Measurements from ENCODE around the gene MTCH1.
"Not testable (repeated sequence)": the region's sequence is repeated elsewhere in the genome, so short reads cannot be mapped to it uniquely, and the experiment has no call there.

MTCH1 gene

DNA sequence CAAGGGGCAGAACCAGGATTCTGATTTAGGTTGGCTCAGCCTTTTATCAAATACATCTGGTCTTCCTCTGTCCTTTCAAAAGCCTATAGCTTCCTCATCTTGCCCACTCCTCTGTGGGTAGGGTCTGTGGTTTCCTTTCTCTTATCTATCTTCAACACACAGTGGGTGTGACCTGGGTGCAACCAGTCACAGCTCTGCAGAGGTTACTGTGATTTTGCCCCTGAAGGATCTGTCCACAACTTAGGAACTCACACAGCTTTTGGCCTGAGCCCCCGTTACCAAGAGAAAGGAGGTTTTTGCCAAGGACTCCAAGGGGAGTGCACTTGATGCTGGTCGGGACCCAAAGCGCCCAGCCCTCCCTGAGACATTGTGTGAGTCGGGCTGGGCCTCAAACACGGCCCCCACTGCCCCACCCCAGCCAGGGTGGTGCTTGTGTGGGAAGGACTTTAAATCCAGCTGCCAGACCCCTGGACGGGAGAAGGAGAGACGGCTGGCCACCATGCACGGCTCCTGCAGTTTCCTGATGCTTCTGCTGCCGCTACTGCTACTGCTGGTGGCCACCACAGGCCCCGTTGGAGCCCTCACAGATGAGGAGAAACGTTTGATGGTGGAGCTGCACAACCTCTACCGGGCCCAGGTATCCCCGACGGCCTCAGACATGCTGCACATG is 31.6 kb downstream of the MTCH1 start, which contains the start of gene PI16:
PI16 (plus strand) TSS at position 477 of the 670 bp plus-strand sequence; CDS start at position 500, 23 bp downstream.
- no peak for DNase-seq (ENCODE audit: low read depth in 2 of 2)

DNA sequence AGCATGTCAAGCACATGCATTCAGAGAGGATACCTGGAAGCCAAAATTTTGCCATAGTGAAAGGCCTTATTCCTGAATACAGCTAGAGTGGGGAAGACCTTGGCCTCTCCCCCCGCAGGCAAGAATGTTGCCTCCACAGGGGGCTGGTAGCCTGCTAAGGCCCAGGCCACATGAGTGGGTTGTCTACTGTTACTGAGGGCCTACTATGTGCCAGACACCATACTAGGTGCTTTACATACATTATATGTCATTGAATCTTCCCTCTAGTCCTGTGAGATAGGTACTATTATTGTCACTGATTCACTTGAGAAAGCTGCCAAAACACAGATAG is 32.1 kb downstream of the MTCH1 start:
- no peak for DNase-seq (ENCODE audit: low read depth in 2 of 2)

DNA sequence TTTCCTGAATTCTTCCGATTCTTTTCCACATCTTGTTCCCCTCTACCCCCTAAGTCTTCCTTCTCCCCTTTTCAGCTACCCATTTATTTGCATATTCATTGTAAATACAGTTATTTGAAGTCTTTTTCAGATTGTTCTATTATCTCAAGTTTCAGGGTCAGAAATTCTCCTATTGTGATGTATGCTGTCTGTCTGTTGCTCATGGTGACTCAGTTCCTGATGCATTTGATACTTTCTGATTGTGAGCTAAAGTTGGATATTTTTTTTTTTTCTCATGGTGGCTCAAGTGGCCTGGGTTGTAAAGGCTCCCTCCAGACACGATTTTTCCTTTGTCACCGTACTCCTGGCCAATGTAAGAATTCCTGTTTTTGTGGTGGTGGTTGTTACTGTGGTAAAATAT is 36.4 kb downstream of the MTCH1 start:
- no peak for DNase-seq (ENCODE audit: low read depth in 2 of 2)

DNA sequence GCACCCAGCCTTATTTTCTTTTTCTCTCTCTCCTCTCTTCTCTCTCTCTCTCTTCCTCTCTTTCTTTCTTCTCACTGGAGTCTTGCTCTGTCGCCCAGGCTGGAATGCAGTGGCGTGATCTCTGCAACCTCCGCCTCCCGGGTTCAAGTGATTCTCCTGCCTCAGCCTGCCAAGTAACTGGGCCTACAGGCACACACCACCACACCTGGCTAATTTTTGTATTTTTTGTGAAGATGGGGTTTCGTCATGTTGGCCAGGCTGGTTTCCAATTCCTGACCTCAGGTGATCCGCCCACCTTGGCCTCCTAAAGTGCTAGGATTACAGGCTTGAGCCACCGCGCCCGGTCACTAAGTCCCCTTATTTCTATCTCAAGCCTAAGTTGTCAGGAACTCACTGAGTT is 36.9 kb downstream of the MTCH1 start:
- DNase-seq (ENCODE audit: low read depth in 2 of 2): not testable (repeated sequence)

DNA sequence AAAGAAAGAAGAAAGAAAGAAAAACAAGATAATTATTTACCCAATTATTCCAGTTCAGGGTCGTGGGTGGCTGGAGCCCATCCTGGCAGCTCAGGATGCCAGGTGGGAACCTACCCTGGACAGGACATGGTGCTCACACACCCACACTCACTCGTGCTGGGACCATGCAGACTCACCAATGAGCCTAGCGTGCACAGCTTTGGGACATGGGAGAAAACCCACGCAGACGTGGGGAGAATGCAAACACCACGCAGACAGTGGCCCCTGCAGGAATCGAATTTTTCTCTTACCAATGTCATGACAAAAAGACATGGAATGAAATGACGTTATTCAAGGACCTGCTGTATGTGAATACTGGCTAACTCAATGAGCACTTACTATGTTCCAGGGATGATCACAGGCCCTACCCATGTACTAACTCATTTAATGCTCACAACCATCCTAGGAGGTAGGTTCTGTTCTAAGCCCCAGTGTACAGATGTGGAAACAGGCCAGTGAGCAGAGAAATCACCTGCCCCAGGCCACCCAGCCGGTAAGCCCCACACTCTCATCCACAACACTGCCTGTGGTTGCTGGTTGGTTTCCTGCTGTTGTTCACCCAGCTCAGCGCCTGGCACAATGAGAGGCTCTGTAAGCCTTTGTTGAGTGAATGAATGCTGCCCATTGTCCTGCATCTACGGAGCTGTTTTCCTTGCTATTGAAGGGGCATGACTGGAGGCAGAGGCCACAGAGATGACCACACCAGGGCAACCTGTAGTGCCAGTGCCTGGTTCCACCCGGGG is 38.2 kb downstream of the MTCH1 start:
- no peak for DNase-seq (ENCODE audit: low read depth in 2 of 2)

DNA sequence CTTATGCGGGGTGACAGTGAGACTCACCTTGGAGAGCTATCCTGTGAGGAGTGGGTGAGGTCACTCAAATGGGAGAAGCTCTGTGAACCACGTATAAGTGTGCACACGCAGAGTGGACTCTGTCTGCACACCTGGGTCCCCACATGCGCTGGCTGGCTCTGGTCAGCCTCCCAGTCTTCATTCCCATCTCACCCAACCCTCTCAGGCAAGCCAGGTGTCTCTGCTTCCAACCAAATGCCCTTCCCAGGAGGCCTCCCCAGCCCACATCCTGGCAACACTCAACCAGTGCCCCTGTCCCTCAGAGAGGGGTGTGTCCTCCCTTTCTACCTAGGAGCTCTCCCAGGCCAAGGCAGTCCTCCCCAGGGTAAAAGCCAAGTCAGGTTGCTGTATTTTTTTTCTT is 39.5 kb downstream of the MTCH1 start:
- no peak for DNase-seq (ENCODE audit: low read depth in 2 of 2)

DNA sequence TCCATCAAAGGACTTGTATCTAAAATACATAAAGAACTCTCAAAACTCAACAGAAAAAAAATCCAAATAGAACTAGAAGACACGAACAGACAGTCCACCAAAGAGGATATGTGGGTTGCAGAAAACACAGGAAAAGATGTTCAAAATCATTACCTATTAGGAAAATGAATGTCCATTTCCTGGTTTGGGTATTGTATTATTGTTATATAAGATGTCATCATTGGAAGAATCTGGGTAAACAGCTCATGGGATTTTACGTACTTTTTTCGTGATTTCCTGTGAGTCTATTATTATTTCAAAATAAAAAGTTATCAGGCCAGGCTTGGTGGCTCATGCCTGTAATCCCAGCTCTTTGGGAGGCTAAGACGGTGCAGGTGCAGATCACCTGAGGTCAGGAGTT is 40.7 kb downstream of the MTCH1 start:
- DNase-seq (ENCODE audit: low read depth in 2 of 2): no peak

DNA sequence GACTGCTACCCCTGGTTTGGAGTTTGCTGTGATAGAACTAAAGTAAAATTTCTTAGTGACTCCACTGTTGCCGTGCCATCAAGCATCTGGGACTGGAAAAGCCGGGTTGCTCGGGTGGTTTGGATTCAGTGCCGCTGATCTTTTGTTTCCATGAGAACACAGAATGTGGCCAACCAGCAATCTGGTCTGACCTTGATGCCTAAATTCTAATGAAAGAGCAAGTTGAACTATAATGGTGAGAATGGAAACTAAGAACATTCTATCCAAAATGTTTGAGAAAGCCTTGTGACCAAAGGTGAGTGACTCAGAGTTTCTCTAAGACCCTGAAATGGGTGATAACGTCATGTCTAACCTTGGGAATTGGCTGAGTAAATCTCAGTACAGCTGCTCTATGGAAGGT is 41.3 kb downstream of the MTCH1 start:
- no peak for DNase-seq (ENCODE audit: low read depth in 2 of 2)

DNA sequence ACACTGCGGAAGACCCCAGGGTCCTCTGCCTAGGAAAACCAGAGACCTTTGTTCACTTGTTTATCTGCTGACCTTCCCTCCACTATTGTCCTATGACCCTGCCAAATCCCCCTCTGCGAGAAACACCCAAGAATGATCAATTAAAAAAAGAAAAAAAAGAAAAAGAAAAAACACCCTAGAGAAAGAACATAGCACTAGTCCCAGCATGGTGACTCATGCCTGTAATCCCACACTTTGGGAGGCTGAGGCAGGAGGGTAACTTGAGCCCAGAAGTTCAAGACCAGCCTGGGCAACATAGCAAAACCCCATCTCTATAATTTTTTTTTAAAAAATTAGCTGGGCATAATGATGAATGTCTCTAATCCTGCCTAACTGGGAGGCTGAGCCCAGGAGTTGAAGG is 43.7 kb downstream of the MTCH1 start:
- not testable (repeated sequence) for DNase-seq (ENCODE audit: low read depth in 2 of 2)

DNA sequence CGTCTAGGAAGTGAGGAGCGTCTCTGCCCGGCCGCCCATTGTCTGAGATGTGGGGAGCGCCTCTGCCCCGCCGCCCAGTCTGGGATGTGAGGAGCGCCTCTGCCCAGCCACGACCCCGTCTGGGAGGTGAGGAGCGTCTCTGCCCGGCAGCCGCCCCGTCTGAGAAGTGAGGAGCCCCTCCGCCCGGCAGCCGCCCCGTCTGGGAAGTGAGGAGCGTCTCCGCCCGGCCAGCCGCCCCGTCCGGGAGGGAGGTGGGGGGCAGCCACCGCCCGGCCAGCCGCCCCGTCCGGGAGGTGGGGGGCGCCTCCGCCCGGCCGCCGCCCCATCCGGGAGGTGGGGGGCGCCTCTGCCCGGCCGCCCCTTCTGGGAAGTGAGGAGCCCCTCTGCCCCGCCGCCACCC is 44.4 kb downstream of the MTCH1 start:
- not testable (repeated sequence) for DNase-seq (ENCODE audit: low read depth in 2 of 2)

DNA sequence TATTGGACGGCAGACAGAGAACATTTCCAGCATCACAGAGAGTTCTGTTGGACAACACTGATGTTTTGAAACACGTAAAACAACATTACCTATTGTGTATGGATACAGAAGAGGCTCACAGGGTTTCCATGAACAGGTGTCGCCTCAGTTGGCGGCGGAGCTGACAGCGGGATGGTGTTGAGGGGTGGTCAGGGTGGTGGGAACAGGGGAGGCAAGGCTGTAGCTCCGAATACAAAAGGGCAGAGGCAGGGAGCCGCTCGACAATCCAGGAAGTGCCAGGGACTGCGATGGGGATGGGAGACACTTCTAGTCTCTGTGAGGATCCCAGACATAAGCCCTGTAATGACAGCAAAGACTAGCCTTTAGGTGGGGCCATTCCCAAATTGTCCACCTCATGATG is 46.0 kb downstream of the MTCH1 start:
- DNase-seq (ENCODE audit: low read depth in 2 of 2): no peak

DNA sequence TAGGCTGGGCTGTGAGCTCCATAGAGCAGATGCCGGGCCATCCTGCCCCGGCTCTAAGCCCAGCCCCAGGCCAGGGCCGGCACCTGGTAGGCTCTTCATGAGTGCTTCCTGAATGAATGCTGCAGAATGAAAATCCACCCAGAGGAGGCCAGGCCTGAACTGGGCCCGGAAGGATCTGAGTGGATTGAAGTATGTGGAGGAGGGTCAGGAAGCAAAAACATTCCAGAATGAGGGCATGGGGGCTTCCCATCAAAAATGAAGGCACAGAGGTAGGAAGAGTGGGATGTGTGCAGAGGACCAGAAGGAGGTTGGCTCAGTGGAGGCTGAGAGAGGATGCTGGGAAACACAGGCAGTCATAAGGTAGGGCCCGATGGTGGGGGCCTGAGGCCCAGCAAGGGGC is 47.0 kb downstream of the MTCH1 start:
- DNase-seq (ENCODE audit: low read depth in 2 of 2): not testable (repeated sequence)

DNA sequence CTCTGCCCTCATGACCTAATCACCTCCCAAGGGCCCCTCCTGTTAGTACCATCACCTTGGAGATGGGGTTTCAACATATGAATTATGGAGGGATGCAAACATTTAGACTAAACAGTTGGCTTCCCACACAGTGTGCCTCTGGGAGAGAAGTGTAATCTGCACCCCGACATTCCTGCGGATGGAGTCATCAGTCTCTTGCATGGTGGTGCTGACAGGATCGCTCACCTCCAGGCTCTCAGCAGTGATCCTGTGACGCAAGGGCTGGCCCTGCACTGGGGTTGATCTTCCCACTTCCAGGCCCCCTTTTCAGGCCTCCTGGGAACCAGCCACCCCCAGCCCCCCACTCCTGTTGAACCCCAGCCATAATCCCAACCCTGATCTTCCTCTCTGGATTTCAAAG is 47.5 kb downstream of the MTCH1 start:
- DNase-seq (ENCODE audit: low read depth in 2 of 2): peak; percentile 73 to 76

DNA sequence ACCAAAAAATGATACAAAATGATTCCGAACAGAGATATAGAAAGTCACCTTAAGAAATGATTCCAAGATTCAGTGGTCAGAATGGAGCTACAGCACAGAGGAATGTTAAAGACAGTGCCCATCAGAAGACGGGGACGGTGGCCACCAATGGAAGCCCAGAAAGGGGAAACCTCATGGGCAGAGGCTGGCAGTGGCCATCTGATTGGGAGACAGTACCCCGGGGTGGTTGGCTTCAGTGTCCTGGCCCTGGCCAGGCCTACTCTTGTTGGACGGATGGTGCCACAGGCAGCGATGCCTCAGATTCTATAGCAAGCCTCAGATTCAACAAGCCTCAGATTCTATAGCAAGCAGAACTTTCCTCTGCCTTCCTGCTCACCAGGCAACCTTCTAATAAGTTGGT is 48.1 kb downstream of the MTCH1 start:
- DNase-seq (ENCODE audit: low read depth in 2 of 2): no peak

DNA sequence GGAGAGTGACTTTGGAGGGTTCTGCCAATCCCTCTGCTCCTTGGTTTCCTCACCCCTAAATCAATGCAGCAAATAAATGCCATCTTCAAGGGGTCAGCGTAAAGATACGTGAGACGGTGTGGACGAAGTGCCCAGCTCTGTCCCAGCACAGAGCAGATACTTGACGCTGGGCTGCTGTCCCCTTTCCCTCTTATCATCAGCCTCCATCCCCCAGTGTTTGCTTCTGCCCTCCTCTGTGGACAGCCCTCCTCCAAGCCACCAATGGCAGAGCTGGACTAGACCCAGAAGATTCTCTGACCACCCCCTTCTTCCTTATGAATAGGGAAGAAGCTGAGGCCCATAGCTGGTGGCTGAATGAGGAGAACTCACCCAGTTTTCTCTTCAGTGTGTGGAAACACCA is 49.2 kb downstream of the MTCH1 start:
- DNase-seq (ENCODE audit: low read depth in 2 of 2): no peak

DNA sequence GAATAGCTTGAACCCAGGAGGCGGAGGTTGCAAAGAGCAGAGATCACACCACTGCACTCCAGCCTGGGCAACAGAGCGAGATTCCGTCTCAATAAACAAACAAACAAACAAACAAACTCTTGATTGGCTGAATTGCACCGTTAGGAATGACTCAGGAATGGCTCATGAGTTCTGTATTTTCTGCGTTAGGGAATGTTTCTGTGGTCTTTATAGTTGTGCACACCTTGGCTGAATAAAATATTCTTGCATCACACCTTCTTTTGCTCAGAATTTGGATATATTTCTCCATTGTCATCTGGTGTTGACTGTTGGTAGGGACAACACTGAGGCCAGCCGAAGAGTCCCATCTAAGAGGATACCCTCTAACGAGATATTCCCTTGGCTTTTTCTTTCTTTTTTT is 51.1 kb downstream of the MTCH1 start:
- no peak for DNase-seq (ENCODE audit: low read depth in 2 of 2)

DNA sequence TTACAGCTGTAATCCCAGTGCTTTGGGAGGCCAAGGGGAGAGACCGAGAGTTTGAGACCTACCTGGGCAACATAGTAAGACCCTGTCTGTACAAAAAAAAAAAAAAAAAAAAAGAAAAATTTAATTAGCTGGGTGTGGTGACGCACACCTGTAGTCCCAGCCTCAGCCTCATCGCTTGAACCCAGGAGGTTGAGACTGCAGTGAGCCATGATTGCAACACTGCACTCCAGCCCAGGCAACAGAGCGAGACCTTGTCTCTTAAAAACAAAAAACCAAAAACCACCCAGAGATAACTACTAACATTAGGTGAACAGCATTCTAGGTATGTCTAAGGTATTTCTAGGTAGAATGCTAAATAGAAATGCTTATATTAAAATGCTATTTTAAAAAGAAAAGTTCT is 52.5 kb downstream of the MTCH1 start:
- no peak for DNase-seq (ENCODE audit: low read depth in 2 of 2)

DNA sequence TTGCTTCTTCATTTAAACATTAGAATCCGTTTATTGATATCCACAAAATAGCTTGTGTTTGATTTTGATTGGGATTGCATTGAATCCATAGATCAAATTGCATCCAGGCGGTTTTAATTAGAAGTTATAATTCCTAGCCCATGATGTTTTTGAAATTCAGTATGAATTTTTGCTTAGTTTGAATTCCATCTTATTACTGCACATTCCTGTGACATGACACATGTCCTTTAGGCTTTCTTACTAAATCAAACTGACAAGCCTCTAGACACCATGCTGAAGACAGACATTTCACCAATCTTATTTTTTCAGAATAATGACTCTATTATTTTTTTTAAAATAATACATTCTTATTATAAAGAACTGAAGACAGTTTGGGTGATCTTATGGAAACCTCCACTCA is 52.9 kb downstream of the MTCH1 start:
- DNase-seq (ENCODE audit: low read depth in 2 of 2): peak; percentile 75 to 80

DNA sequence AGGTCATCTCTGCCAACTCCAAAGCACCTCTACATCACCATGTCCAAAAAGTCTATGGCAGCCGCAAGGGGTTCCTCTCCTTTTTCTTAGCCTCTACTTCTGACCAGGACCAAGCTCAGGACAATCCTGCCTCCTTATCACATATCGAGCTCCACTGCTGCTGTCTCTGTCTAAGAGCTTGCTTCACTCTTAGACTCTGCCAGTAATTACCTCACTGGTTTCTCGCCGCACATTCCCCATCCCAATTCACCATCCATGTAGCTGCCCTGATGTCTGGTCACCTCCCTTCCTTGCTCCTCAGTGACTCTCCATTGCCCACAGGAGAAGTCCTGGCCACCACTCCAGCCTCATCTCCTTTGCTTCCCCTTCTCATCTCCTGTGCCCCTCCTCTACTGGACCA is 55.5 kb downstream of the MTCH1 start:
- DNase-seq (ENCODE audit: low read depth in 2 of 2): no peak

DNA sequence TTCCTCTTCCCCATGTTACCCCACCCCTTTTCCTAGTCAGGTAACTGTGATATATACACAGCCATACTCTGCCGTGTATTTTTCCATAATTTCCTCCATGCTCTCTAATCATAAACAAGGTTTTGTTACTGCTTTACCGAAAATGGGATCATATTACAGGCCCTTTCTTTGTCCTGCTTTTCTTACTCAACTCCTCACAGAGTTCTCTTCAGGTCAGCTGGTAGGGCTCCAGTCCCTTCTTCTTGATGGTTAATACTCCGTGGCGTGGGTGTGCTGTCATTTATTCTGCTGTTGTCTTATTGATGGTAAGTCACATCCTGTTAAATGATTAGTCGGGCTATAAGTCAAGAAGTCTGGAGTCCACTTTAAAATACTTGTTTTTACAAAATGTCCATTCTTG is 56.4 kb downstream of the MTCH1 start:
- DNase-seq (ENCODE audit: low read depth in 2 of 2): no peak

DNA sequence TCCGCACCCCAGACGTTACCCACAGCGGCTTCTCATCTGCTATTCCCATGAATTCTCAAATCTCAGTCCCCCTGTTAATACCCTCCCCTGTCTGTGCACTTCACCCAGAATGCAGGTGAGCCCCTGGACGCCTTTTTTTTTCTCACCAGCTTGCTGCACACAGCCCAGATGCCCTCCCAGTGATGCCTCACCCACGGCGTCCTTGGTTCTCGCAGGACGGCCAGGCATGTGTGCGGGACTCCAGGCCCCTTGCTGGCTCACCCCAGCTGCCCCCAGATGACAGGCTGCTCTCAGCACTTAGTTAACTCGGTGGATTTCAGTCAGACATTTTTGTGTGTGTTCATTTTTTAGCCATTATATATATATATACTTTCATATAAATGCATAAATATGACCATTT is 56.8 kb downstream of the MTCH1 start:
- no peak for DNase-seq (ENCODE audit: low read depth in 2 of 2)

DNA sequence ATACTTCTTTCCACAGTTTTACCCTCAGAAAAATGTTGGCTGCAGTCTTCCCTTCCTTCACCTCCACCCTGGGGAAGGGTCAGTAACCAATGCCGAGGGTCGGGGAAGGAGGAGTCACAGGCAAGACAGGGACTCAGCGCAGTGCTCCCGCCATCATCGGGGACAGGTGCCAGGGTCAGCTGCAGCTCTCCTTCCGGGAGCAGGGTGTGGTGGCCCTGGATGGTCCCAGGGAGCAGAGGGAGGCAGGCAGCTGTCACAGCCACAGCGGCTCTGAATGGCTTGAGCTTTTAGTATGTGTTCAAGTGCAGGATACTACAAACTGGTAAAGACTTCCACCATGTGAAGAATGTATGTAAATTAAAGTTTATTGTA is 57.5 kb downstream of the MTCH1 start:
- no peak for DNase-seq (ENCODE audit: low read depth in 2 of 2)

DNA sequence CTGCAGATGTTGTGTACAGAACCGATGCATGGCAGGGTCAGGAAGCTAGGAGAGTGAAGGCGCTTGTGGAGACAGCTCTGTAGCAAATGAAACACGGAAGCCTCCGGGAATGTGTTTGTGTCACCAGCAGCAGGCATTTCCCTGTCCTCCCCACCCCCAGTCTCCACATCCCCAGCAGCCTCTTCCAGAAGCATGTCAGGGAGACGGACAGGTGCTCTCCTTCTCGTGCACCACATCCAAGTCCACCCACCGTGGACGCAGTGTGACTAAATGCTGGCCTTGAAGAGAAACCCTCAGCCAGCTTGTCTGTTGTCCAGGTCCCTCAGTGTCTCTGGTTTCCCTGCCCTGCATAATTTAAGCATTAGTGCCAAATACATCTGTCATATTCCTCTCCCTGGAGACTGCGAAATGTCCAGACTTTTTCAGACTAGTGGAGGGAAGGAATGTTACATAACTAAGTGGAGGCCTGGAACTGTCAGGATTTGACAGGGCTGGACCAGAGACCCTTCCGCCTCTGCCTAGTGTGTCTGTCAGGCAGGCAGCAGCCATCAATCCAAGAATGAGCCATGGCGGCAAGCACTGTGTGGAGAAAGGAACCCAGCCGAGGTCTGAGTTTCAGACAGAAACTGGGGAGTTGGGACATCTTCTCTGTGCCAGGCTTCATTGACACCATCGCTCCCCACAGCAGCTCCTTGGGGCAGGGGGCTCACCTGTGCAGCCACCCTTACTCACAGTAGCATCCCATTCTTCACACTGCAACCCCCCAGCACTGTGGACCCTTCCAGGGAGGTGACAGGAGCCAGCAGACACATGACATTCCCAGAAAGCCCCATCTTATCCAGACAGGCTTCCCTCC is 58.1 kb downstream of the MTCH1 start:
- no peak for DNase-seq (ENCODE audit: low read depth in 2 of 2)

Measured in fibroblast of skin of left biceps (primary cell).